Stimulated activated CD8-positive, alpha-beta memory T cell treated with anti-CD3 and anti-CD28 coated beads, Interleukin-15, amount 100 ng/mL, for 4 hours (primary cell): ENCODE measurements around the gene LSM4.

ENCODE experiments used
- DNase-seq, 2 donors: peaks; one replicate each; pipeline ENCODE4 v3.0.0-alpha.2; 2020; ENCODE audit warnings: low read depth in 2 of 2

Gene LSM4

GRCh38 chr19:18311502-18312091 lies 11.3 kb downstream of the LSM4 start:
- no peak for DNase-seq

GRCh38 chr19:18310966-18311365 lies 11.9 kb downstream of the LSM4 start:
- no peak for DNase-seq

GRCh38 chr19:18310118-18310909 lies 12.6 kb downstream of the LSM4 start:
- no peak for DNase-seq

GRCh38 chr19:18309525-18310064 lies 13.3 kb downstream of the LSM4 start:
- DNase-seq, result no peak

GRCh38 chr19:18308948-18309325 lies 13.9 kb downstream of the LSM4 start:
- DNase-seq, result no peak

- DNase-seq, result no peak
Measured at GRCh38 chr19:18308051-18308947, 14.6 kb downstream of the LSM4 start.

GRCh38 chr19:18307271-18307681 lies 15.6 kb downstream of the LSM4 start:
- no peak for DNase-seq

- DNase-seq, result no peak
Measured at GRCh38 chr19:18306888-18307260, 16.0 kb downstream of the LSM4 start.

GRCh38 chr19:18306209-18306887 lies 16.5 kb downstream of the LSM4 start:
- DNase-seq, result no peak

GRCh38 chr19:18304458-18305310 lies 18.2 kb downstream of the LSM4 start:
- DNase-seq, result peak; percentile 83 to 84

- no peak for DNase-seq
Measured at GRCh38 chr19:18304208-18304457, 18.7 kb downstream of the LSM4 start.

GRCh38 chr19:18301718-18302111 lies 21.2 kb downstream of the LSM4 start:
- no peak for DNase-seq

- no peak for DNase-seq
Measured at GRCh38 chr19:18300930-18301717, 21.8 kb downstream of the LSM4 start.

- no peak for DNase-seq
Measured at GRCh38 chr19:18299654-18300053, 23.2 kb downstream of the LSM4 start.

GRCh38 chr19:18298601-18299000 lies 24.3 kb downstream of the LSM4 start:
- no peak for DNase-seq

GRCh38 chr19:18297308-18297707 lies 25.6 kb downstream of the LSM4 start:
- DNase-seq, result no peak

- DNase-seq, result no peak
Measured at GRCh38 chr19:18295034-18295451, 27.8 kb downstream of the LSM4 start.

- peak; percentile 82 to 93 for DNase-seq
Measured at GRCh38 chr19:18294467-18294864, 28.4 kb downstream of the LSM4 start.

- no peak for DNase-seq
Measured at GRCh38 chr19:18293642-18294466, 29.0 kb downstream of the LSM4 start.
